Dendritic cell treated with granulocyte-macrophage colony-stimulating factor and Interleukin-4, amounts not matched to agents 40 ng/mL and 50 ng/mL, for 4 days (primary cell): Measurements from ENCODE around the gene SPATA6.
"Not testable (repeated sequence)": the region's sequence is repeated elsewhere in the genome, so short reads cannot be mapped to it uniquely, and the experiment has no call there.

Experiments used
- H3K27ac Mint-ChIP-seq: one replicate; pipeline ENCODE4 v1.8.0; 2022; ENCODE audit warnings: mild to moderate bottlenecking, mixed read lengths
- H3K27me3 Mint-ChIP-seq: one replicate; pipeline ENCODE4 v1.8.0; 2022; ENCODE audit warnings: mild to moderate bottlenecking, mixed read lengths
- H3K36me3 Mint-ChIP-seq: one replicate; pipeline ENCODE4 v1.8.0; 2022; ENCODE audit warnings: low read depth, mixed read lengths
- H3K4me1 Mint-ChIP-seq: one replicate; pipeline ENCODE4 v1.8.0; 2022; ENCODE audit warnings: low read depth, mixed read lengths
- H3K4me3 Mint-ChIP-seq: one replicate; pipeline ENCODE4 v1.8.0; 2022; ENCODE audit warnings: mild to moderate bottlenecking, moderate library complexity, mixed read lengths
- H3K9me3 Mint-ChIP-seq: one replicate; pipeline ENCODE4 v1.8.0; 2022; ENCODE audit warnings: mixed read lengths
- intact Hi-C: fragments of 100-400 bp; cut with micrococcal nuclease; formaldehyde crosslinking; loops from one replicate; pipeline ENCODE4 v1.15.0; 2022

SPATA6 gene

DNA sequence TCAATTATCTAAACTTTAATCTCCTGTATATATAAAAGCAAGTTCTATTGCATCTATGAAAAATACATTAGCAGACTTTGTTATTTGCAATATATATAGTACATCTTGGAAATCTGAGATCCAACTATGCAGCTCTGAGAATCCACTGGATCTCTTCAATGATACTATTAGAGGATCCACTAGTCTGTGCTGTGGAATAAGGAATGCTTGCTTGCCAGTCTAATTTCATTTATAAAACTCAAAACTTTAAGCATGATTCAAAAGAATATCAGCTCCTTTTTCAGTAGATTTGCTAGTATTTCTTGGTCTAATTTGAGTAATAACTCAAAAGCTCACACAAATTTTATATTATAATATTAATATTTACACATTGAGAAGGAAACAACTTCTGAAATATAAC is 115.1 kb downstream of the SPATA6 start:
- Mint-ChIP-seq H3K27me3 (no peaks in the 10 kb centered on the region), H3K4me1 (no peaks in the 10 kb centered on the region), H3K4me3 (no peak overlapping the region), H3K36me3 (no peaks in the 10 kb centered on the region), H3K27ac (no peak overlapping the region), H3K9me3 (no peaks in the 10 kb centered on the region)
- intact Hi-C loops: loop anchor here (5.0 kb wide), 1 partner anchor 140 kb away; no protein-coding TSS in a partner anchor

DNA sequence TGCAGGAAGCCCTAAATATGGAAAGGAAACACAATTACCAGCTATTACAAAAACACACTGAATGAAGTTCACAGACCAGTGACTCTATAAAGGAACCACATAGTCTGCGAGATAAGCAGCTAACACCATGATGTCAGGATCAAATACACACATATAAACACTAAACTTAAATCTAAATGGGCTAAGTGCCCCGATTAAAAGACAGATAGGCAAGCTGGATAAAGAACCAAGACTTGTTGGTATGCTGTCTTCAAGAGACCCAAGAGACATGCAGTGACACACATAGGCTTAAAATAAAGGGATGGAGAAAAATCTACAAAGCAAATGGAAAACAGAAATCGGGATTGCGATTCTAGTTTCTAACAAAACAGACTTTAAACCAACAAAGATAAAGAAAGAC is 127.6 kb downstream of the SPATA6 start:
- H3K27ac Mint-ChIP-seq: no peak overlapping the region
- H3K36me3 Mint-ChIP-seq: no peaks in the 10 kb centered on the region
- H3K27me3 Mint-ChIP-seq: no peaks in the 10 kb centered on the region
- intact Hi-C loops: no loop called here
- H3K9me3 Mint-ChIP-seq: peaks cover 30% of the 10 kb centered on the region
- no peaks in the 10 kb centered on the region for H3K4me1 Mint-ChIP-seq
- H3K4me3 Mint-ChIP-seq: no peak overlapping the region

DNA sequence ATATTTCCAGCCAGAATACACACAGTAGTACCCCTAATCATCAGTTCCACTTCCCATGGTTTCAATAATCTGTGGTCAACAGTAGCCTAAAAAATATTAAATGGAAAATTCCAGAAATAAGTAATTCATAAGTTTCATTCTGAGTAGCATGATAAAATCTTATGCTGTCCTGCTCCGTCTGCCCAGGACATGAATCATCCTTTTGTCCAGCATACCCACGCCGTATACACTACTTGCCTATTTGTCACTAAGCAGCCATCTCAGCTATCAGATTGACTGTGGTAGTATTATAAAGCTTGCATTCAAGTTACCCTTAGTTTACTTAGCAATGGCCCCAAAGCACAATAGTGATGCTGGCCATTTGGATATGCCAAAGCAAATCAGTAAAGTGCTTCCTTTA is 130.8 kb downstream of the SPATA6 start:
- intact Hi-C loops: no loop called here
- Mint-ChIP-seq H3K27me3 (no peaks in the 10 kb centered on the region), H3K4me1 (no peaks in the 10 kb centered on the region), H3K9me3 (peaks cover 31% of the 10 kb centered on the region), H3K4me3 (no peak overlapping the region), H3K27ac (no peak overlapping the region), H3K36me3 (no peaks in the 10 kb centered on the region)

DNA sequence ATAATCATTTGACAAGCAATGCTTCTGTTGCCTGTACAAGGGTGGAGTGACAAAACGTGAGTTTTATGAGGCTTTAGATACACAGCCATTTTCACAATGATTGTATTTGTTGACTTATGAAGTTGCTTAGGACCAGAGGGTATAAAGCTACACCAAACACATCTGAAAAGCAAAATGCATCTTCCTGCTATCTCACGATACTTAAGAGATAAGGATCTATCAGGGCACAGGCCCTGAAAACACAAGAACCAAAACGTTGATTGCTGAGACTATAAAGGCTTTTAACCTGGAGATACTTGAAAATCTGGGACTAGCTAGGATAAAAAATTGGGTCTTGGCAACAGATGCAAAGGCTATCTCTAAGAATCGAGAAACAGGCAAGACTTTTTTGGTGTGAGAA is 133.7 kb downstream of the SPATA6 start:
- Mint-ChIP-seq H3K27ac (no peak overlapping the region), H3K4me1 (no peaks in the 10 kb centered on the region), H3K27me3 (no peaks in the 10 kb centered on the region), H3K36me3 (no peaks in the 10 kb centered on the region), H3K9me3 (peaks cover 34% of the 10 kb centered on the region), H3K4me3 (no peak overlapping the region)
- intact Hi-C loops: no loop called here

DNA sequence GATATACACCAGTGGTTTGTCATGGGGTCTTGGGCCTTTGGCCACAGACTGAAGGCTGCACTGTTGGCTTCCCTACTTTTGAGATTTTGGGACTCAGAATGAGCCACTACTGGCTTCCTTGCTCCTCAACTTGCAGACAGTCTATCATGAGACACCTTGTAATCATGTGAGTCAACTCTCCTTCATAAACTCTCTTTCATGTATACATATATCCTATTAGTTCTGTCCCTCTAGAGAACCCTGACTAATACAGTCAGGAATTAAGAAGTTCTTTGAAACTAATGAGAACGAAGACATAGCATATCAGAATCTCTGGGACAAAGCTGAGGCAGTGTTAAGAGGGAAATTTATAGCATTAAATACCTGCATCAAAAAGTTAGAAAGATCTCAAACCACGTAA is 138.7 kb downstream of the SPATA6 start:
- no peak overlapping the region for H3K4me3 Mint-ChIP-seq
- peaks cover 5% of the 10 kb centered on the region for H3K4me1 Mint-ChIP-seq
- no peak overlapping the region for H3K27ac Mint-ChIP-seq
- H3K9me3 Mint-ChIP-seq: peaks cover 58% of the 10 kb centered on the region
- intact Hi-C loops: no loop called here
- H3K36me3 Mint-ChIP-seq: peaks cover 9% of the 10 kb centered on the region
- H3K27me3 Mint-ChIP-seq: no peaks in the 10 kb centered on the region

DNA sequence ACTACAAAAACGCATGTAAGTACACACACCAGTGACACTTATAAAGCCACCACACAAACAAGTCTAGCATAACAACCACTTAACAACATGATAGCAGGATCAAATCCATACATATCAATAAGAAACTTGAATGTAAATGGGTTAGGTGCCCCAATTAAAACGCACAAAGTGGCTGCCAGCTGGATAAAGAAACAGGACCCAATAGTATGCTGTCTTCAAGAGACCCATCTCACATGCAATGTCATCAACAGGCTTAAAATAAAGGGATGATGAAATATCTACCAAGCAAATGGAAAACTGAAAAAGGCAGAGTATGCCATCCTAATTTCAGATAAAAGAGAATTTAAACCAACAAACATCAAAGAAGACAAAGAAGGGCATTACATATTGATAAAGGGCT is 139.9 kb downstream of the SPATA6 start:
- Mint-ChIP-seq H3K36me3 (peaks cover 9% of the 10 kb centered on the region), H3K27me3 (no peaks in the 10 kb centered on the region), H3K27ac (no peak overlapping the region), H3K4me1 (peaks cover 5% of the 10 kb centered on the region), H3K9me3 (peaks cover 61% of the 10 kb centered on the region), H3K4me3 (no peak overlapping the region)
- intact Hi-C loops: no loop called here

DNA sequence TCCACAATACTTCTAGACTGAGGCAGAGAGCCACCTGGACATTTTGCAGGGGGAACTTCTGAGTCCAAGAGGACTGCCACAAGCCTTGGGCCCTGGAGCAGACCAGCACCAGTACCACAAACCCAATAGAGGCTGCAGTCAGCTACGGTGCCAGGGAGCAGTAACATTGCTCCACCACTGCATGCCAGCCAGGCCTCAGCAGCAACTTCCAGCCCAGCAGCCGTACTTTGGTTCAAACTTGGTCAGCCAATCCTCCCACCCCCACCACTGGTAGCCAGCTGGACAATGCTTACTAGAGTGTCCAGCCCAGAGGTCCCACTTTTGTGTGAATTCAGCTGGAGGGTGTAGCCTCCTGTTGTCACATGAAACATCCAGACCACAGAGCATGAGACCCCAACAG is 142.1 kb downstream of the SPATA6 start:
- intact Hi-C loops: no loop called here
- Mint-ChIP-seq H3K27ac (no peak overlapping the region), H3K27me3 (no peaks in the 10 kb centered on the region), H3K9me3 (peaks cover 65% of the 10 kb centered on the region), H3K36me3 (peaks cover 20% of the 10 kb centered on the region), H3K4me3 (no peak overlapping the region), H3K4me1 (peaks cover 5% of the 10 kb centered on the region)

DNA sequence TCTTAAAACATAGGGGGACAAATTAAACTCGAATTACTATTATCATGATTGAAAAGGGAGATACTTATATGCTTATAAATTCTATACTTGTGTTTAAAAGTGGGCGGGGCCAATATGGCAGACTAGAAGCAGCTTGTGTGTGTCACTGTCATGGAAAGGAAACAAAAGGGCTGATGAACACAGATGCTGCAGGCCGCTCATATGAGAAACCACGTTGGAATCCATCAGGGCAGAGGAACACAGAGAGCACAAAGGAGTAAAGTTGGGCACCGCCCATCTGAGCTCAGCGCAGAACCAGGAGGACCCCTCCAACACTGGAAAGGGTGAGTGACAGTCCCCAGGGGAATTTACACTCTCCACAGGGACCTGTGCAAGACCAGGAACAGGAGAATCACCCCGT is 142.5 kb downstream of the SPATA6 start:
- peaks cover 5% of the 10 kb centered on the region for H3K4me1 Mint-ChIP-seq
- peaks cover 21% of the 10 kb centered on the region for H3K36me3 Mint-ChIP-seq
- H3K27me3 Mint-ChIP-seq: no peaks in the 10 kb centered on the region
- H3K9me3 Mint-ChIP-seq: peaks cover 68% of the 10 kb centered on the region
- H3K4me3 Mint-ChIP-seq: no peak overlapping the region
- intact Hi-C loops: no loop called here
- H3K27ac Mint-ChIP-seq: no peak overlapping the region

- peaks cover 42% of the 10 kb centered on the region for H3K9me3 Mint-ChIP-seq
- H3K4me1 Mint-ChIP-seq, H3K4me3 Mint-ChIP-seq, H3K27me3 Mint-ChIP-seq, intact Hi-C loops, H3K27ac Mint-ChIP-seq: not testable (repeated sequence)
- peaks cover 12% of the 10 kb centered on the region for H3K36me3 Mint-ChIP-seq
Measured at GRCh38 chr1:48311829-48312228, 160.2 kb downstream of the SPATA6 start.

- no peaks in the 10 kb centered on the region for H3K4me1 Mint-ChIP-seq
- peaks cover 12% of the 10 kb centered on the region for H3K36me3 Mint-ChIP-seq
- H3K4me3 Mint-ChIP-seq: no peak overlapping the region
- intact Hi-C loops: no loop called here
- no peak overlapping the region for H3K27ac Mint-ChIP-seq
- peaks cover 34% of the 10 kb centered on the region for H3K9me3 Mint-ChIP-seq
- H3K27me3 Mint-ChIP-seq: no peaks in the 10 kb centered on the region
Measured at GRCh38 chr1:48309564-48310082, 162.4 kb downstream of the SPATA6 start.

DNA sequence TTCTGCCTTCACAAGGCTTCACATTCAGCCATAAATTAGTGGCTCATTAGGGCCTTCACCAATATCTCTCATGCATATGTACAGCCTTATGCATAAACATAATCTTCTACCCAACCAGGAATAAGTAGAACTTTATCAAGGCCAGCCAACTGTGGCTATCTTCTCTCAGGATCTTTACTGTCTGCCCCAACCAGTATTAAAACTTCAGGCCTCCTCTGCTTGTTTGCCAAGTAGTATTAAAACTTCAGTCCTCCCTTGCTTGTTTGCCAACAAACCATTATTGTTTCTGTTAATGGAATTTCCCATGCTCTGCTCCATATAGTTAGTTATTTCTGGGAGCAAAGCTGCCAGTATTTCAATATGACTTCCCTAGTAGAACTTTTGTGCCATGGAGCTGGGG is 169.4 kb downstream of the SPATA6 start:
- no peak overlapping the region for H3K27ac Mint-ChIP-seq
- H3K27me3 Mint-ChIP-seq: no peaks in the 10 kb centered on the region

DNA sequence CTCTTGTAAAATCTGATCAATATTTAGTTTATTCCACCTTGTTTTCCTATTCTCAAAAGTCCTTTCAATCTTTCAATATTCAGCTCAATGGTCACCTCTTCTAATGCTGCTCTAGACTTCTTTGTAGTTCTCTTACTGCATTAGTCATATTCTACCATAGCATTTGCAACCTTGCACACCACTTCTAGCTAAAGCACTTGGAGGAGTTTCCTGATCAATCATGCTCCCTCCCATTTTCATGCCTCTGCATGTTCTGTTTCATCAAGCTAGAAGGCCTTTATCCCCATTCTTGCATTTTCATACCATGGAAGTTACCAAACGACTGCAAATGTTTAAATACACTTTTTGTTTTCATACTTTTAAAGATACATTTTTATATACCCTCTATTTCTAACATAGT is 177.3 kb downstream of the SPATA6 start:
- H3K9me3 Mint-ChIP-seq: peaks cover 13% of the 10 kb centered on the region
- intact Hi-C loops: no loop called here
- H3K27ac Mint-ChIP-seq: no peak overlapping the region
- no peaks in the 10 kb centered on the region for H3K27me3 Mint-ChIP-seq
- H3K4me3 Mint-ChIP-seq: no peak overlapping the region
- no peaks in the 10 kb centered on the region for H3K36me3 Mint-ChIP-seq
- peaks cover 11% of the 10 kb centered on the region for H3K4me1 Mint-ChIP-seq

More for the DNA sequence above, 169.4 kb downstream of the SPATA6 start:
- Mint-ChIP-seq H3K4me3 (no peak overlapping the region), H3K4me1 (no peaks in the 10 kb centered on the region), H3K36me3 (no peaks in the 10 kb centered on the region), H3K9me3 (peaks cover 29% of the 10 kb centered on the region)
- intact Hi-C loops: no loop called here

DNA sequence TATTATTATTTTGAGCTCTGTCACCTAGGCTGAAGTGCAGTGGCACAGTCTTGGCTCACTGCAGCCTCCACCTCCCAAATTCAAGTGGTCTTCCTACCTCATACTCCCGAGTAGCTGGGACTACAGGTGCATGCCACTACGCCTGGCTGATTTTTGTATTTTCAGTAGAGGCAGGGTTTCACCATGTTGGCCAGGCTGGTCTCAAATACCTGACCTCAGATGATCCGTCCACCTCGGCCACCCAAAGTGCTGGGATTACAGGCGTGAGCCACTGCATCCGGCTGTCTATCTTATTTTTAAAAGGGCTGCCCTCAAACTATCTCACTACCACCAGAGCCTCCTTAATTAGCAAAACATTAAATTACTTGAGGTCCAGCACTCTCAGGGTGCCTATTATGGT is 177.9 kb downstream of the SPATA6 start:
- H3K4me3 Mint-ChIP-seq, H3K27me3 Mint-ChIP-seq, H3K36me3 Mint-ChIP-seq, intact Hi-C loops, H3K27ac Mint-ChIP-seq: not testable (repeated sequence)
- Mint-ChIP-seq H3K9me3 (peaks cover 10% of the 10 kb centered on the region), H3K4me1 (peaks cover 11% of the 10 kb centered on the region)

DNA sequence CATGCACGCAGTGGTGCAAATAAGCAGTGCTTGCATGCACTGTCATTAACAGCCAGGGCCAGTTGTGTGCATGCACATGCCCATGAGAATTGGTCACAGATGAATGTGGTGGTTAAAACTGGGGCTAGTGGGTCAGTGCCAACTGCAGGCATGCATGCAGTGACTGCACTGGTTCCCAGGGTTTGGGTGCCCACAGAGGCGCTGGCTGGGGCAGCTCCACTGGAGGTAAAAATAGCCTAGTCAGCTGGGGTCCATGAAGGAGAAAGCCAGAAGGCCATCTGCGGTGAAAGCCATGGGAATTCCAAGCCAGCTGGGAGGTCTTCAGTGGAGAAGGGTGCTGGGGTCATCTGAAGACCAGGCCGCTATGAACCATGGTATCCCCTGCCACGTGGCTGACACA is 179.3 kb downstream of the SPATA6 start:
- Mint-ChIP-seq H3K4me3 (no peak overlapping the region), H3K36me3 (no peaks in the 10 kb centered on the region), H3K9me3 (peaks cover 10% of the 10 kb centered on the region), H3K27ac (no peak overlapping the region), H3K4me1 (peaks cover 11% of the 10 kb centered on the region), H3K27me3 (no peaks in the 10 kb centered on the region)
- intact Hi-C loops: no loop called here

DNA sequence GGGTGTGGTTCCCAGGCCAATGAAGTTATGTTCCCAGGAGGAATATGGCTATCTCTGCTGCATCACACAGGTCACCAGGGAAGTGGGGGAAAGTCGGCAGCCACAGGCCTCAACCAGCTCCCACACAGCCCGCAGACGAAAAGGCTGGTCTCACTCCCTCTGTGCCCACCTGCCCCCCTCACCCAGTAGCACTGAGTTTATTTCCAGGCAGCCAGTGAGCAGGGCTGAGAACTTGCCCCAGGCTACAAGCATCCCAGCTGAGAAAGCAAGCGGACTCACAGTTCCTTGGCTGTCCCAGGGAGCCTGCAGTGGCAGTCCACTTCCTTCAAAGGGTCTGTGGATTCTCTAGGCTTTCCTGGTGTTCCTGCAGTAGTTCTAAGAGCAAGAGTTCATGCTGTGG is 180.6 kb downstream of the SPATA6 start:
- Mint-ChIP-seq H3K4me1 (peaks cover 11% of the 10 kb centered on the region), H3K27me3 (no peaks in the 10 kb centered on the region), H3K9me3 (peaks cover 10% of the 10 kb centered on the region), H3K4me3 (no peak overlapping the region), H3K36me3 (no peaks in the 10 kb centered on the region), H3K27ac (no peak overlapping the region)
- intact Hi-C loops: no loop called here
